ENCODE measurements around the gene ALLC. TPM values are rescaled to one million over a fixed set of nuclear protein-coding genes. Genes with fewer than 3 reads are reported as not detected.

ALLC gene
- total RNA-seq, 2 experiments from 2014 or later = not detected

DNA sequence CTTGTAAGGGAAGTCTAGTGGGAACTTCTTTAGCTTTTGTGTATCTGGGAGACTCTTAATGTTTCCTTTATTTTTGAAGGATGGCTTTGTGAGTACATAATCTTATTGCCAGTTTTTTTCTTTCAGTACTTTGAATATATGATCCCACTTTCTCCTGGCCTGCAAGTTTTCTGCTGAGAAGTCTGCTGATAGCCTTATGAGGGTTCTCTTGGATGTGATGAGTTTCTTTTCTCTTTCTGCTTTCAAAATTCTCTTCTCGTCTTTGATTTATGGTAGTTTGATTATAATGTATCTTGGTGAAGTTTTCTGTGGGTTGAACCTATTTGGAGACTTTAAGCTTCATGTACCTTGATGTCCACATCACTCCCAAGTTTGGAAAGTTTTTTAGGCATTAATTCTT is 35.0 kb upstream of the ALLC start:
- H3K27me3 Mint-ChIP-seq = peaks cover 7% of the 10 kb centered on the region
- DNase-seq (no peak), ATAC-seq (no peak)
- intact Hi-C loops (cut with micrococcal nuclease) = no loop called here
- no peak overlapping the region for H3K4me3 Mint-ChIP-seq
- peaks cover 1% of the 10 kb centered on the region for H3K9me3 Mint-ChIP-seq
- POLR2A ChIA-PET = interaction anchor here (0.9 kb wide), 1 partner anchor 22 kb away, joined by 3 read pairs; no protein-coding TSS in a partner anchor
- H3K27ac Mint-ChIP-seq = no peak overlapping the region
- TF ChIP-seq, protein P1, sequence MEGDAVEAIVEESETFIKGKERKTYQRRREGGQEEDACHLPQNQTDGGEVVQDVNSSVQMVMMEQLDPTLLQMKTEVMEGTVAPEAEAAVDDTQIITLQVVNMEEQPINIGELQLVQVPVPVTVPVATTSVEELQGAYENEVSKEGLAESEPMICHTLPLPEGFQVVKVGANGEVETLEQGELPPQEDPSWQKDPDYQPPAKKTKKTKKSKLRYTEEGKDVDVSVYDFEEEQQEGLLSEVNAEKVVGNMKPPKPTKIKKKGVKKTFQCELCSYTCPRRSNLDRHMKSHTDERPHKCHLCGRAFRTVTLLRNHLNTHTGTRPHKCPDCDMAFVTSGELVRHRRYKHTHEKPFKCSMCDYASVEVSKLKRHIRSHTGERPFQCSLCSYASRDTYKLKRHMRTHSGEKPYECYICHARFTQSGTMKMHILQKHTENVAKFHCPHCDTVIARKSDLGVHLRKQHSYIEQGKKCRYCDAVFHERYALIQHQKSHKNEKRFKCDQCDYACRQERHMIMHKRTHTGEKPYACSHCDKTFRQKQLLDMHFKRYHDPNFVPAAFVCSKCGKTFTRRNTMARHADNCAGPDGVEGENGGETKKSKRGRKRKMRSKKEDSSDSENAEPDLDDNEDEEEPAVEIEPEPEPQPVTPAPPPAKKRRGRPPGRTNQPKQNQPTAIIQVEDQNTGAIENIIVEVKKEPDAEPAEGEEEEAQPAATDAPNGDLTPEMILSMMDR (IDR thresholded peaks at IDR 0.05) = no peak
- CTCF ChIA-PET = interaction anchor here (0.8 kb wide), 1 partner anchor 11 kb away, joined by 4 read pairs; no protein-coding TSS in a partner anchor
- no peaks in the 10 kb centered on the region for H3K4me1 Mint-ChIP-seq (ENCODE audit: low read depth)
- no peaks in the 10 kb centered on the region for H3K36me3 Mint-ChIP-seq (ENCODE audit: low read depth)

DNA sequence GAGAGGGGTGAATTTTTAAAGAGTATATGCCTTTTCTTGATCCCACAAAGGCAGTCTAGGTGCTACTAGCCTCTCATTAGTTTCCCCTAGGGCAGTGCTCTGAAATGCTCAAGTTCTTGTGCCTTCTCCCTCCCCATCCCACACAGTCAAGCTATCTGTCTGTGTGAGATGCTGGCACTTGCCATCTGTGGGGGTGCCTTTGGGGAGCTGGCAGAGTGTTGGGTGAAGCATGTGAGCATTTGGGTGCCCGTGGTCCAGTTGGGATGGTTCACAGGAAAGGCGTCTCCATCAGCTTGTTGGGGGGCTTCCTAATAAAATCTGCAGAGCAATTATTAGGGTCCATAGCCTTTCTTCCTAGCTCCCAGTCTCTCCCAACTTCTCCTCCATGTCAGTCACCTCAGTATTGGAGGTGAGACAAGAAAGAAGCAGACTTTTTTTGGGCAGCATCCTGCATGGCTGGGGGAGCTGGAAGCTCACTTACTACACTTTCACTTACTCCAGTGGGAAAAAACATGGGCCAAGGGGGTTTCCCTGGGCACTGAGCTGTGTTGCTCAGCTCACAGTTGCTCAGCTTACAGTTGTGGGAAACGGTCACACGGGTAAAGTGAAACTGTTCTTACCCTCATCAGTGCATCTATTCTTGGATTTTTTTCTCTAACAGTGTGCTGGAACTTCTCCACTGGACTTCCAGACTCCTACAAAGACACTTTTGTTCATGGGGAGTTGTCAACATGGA is 33.8 kb upstream of the ALLC start:
- no peaks in the 10 kb centered on the region for H3K36me3 Mint-ChIP-seq (ENCODE audit: low read depth)
- CTCF ChIA-PET = no interaction called here
- no peak overlapping the region for H3K4me3 Mint-ChIP-seq
- no peak for ATAC-seq
- TF ChIP-seq, protein P1 (IDR thresholded peaks at IDR 0.05) = no peak
- DNase-seq = no peak
- intact Hi-C loops (cut with micrococcal nuclease) = no loop called here
- H3K27ac Mint-ChIP-seq = no peak overlapping the region
- POLR2A ChIA-PET = no interaction called here
- no peaks in the 10 kb centered on the region for H3K4me1 Mint-ChIP-seq (ENCODE audit: low read depth)
- H3K9me3 Mint-ChIP-seq = no peaks in the 10 kb centered on the region
- H3K27me3 Mint-ChIP-seq = peaks cover 7% of the 10 kb centered on the region

DNA sequence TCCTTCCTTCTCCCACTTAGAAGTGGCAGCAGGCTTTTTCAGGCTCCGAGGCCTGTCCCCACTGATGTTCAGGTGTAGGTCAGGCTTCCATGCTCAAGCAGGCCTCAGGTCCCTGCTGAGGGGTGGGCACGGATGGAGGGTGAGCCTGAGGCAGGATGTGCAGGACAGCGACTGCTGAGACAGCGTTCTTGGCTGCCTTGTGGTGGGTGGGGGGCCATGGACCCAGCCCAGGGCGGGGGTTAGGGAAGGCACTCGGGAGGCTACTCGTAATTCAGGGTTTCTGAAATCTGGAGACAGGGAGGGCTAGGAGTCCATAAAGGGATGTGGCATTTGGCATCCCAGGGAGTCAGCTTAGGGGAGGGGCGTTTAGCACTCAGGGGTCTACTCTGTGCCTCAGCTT is 32.8 kb upstream of the ALLC start:
- Mint-ChIP-seq H3K4me1 (ENCODE audit: low read depth) (no peaks in the 10 kb centered on the region), H3K4me3 (no peak overlapping the region), H3K9me3 (no peaks in the 10 kb centered on the region), H3K36me3 (ENCODE audit: low read depth) (no peaks in the 10 kb centered on the region), H3K27ac (no peak overlapping the region), H3K27me3 (peaks cover 7% of the 10 kb centered on the region)
- no peak for ATAC-seq
- intact Hi-C loops (cut with micrococcal nuclease) = no loop called here
- CTCF ChIA-PET = no interaction called here
- POLR2A ChIA-PET = no interaction called here
- no peak for DNase-seq
- TF ChIP-seq, protein P1 (IDR thresholded peaks at IDR 0.05) = no peak

DNA sequence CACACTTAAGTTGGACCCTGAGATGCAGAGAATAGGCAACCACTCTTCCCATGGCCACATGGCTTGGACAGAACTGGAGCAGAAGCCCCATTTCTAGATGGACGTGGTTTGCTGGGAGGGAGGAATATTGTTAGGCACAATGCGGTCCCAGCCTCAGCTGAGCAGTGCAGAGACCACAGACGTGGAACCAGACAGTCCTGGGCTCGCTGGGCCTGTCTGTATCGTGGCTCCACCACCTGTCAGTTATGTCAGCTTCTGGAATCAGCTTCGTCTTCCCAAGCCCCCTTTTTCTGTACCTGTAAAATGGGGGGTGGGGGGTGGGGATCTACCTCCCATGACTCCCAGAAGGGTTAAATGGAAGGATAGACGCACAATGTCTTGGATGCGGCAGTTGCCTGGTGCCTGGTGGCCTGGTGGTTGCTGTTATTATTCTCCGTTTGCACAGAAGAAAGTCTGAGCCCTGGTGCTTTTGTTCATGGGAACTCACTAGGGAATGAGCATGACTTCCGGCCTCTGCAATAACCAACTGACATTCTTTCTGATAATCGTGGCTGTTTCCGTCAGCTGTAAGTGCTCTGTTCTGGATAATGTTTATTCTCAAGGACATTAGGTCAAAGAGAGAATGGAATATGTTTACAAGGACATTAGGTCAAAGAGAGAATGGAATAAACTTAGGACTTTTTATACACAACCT is 31.7 kb upstream of the ALLC start:
- Mint-ChIP-seq H3K4me3 (no peak overlapping the region), H3K9me3 (no peaks in the 10 kb centered on the region), H3K36me3 (ENCODE audit: low read depth) (no peaks in the 10 kb centered on the region), H3K4me1 (ENCODE audit: low read depth) (no peaks in the 10 kb centered on the region), H3K27ac (no peak overlapping the region), H3K27me3 (peaks cover 3% of the 10 kb centered on the region)
- intact Hi-C loops (cut with micrococcal nuclease) = no loop called here
- TF ChIP-seq, protein P1 (IDR thresholded peaks at IDR 0.05) = no peak
- CTCF ChIA-PET = no interaction called here
- no peak for ATAC-seq
- POLR2A ChIA-PET = no interaction called here
- no peak for DNase-seq

DNA sequence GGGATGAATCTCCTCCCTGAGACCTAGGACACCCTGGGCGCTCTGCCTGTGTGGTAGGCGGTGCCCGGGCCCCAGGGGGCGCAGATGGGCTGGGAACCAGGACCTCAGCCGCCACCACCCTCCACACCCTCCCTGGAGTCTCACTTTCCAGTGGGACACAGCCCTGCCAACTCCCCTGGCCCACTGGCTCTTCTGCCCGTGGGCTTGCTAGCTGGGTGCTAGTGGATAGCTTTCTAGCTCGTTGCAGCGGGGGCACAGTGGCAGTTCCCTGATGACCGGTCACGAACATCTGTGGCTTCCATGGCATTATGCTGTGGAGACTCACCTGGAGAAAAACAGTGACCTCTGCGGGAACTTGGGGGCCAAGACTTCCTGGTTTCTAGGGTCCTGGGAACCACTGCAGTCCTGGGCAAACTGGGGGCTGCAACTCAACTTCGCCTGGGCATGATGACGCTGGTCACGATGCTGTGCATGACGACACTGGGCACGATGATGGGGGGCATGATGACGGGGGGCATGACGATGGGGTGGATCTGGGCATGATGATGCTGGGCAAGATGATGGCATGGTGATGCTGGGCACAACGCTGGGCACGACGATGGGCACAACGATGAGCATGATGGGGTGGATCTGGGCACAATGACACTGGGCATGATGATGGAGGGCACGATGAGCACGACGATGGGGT is 31.0 kb upstream of the ALLC start:
- no peaks in the 10 kb centered on the region for H3K9me3 Mint-ChIP-seq
- peaks cover 3% of the 10 kb centered on the region for H3K27me3 Mint-ChIP-seq
- no peak overlapping the region for H3K27ac Mint-ChIP-seq
- DNase-seq = no peak
- intact Hi-C loops (cut with micrococcal nuclease) = no loop called here
- H3K36me3 Mint-ChIP-seq (ENCODE audit: low read depth) = no peaks in the 10 kb centered on the region
- ChIA-PET POLR2A (no interaction called here), CTCF (no interaction called here)
- TF ChIP-seq, protein P1 (IDR thresholded peaks at IDR 0.05) = no peak
- no peak overlapping the region for H3K4me3 Mint-ChIP-seq
- H3K4me1 Mint-ChIP-seq (ENCODE audit: low read depth) = no peaks in the 10 kb centered on the region
- no peak for ATAC-seq
